Suprapubic skin (tissue), 4 donors: ENCODE results near the gene FOLR2. TPM values are rescaled to one million over a fixed set of nuclear protein-coding genes. Genes with fewer than 3 reads are reported as not detected.

Experiments used
- DNase-seq, 2 donors: peaks; one replicate each; pipeline ENCODE4 v3.0.0-alpha.2; 2019; ENCODE audit warnings: low spot score in 2 of 2
- H3K27ac ChIP-seq: fragments of 200-600 bp; sonication (generic); one replicate; pipeline ENCODE4 v1.5.1; 2019
- H3K27me3 ChIP-seq: fragments of 200-600 bp; sonication (generic); one replicate; pipeline ENCODE4 v1.5.1; 2019
- H3K36me3 ChIP-seq: fragments of 200-600 bp; sonication (generic); one replicate; pipeline ENCODE4 v1.5.1; 2019
- H3K4me1 ChIP-seq: fragments of 200-600 bp; sonication (generic); one replicate; pipeline ENCODE4 v1.5.1; 2019
- H3K4me3 ChIP-seq: fragments of 200-600 bp; sonication (generic); one replicate; pipeline ENCODE4 v1.5.1; 2019; ENCODE audit warnings: mild to moderate bottlenecking
- H3K9me3 ChIP-seq: fragments of 200-600 bp; sonication (generic); one replicate; pipeline ENCODE4 v1.5.1; 2019
- CTCF ChIP-seq, 2 donors: fragments of 200-600 bp in 1 of 2; fragments of 450-650 bp in 1 of 2; sonication (generic) in 1 of 2; IDR thresholded peaks; one replicate each; pipeline ENCODE4 v1.5.1; 2016 to 2019; ENCODE audit warnings: antibody characterized with exemption in 2 of 2, mild to moderate bottlenecking in 1 of 2, moderate library complexity in 1 of 2
- EP300 ChIP-seq: sonication (generic); formaldehyde crosslinking; IDR thresholded peaks from one replicate; pipeline ENCODE4 v1.6.1; 2017; ENCODE audit warnings: antibody characterized with exemption
- POLR2A ChIP-seq, 2 donors: fragments of 450-650 bp; IDR thresholded peaks; one replicate each; pipeline ENCODE4 v1.6.1; 2017; ENCODE audit warnings: antibody characterized with exemption in 2 of 2, mild to moderate bottlenecking in 2 of 2, moderate library complexity in 2 of 2
- POLR2AphosphoS5 ChIP-seq, 3 donors: sonication (generic); formaldehyde crosslinking; IDR thresholded peaks; one replicate each; pipeline ENCODE4 v1.6.1; 2017; ENCODE audit warnings: antibody characterized with exemption in 3 of 3
- WGBS: methylation state at CpG from one replicate; pipeline ENCODE4 v1.1.5; 2018; 5-methylcytosine and 5-hydroxymethylcytosine counted together
- total RNA-seq, 4 donors: library from RNA; depleted of rRNA; stranded (reverse); fragments of >200 nt; gene quantifications; one replicate each; pipeline ENCODE4 v1.1.0, GENCODE V29; 2016

The FOLR2 gene
- total RNA-seq, 4 donors from 2014 or later = 3.1 to 10.1 (median 5.1) TPM

- TF ChIP-seq POLR2A (IDR thresholded peaks at IDR 0.05) (no peak), EP300 (no peak), POLR2AphosphoS5 (IDR thresholded peaks at IDR 0.05) (no peak), CTCF (IDR thresholded peaks at IDR 0.05) (no peak)
- no peaks in the 10 kb centered on the region for H3K9me3 ChIP-seq
- 70% methylated on average over 9 of the region's 14 CpGs for whole genome bisulfite sequencing
- H3K4me3 ChIP-seq = no peak overlapping the region
- peaks cover 47% of the 10 kb centered on the region for H3K36me3 ChIP-seq
- H3K4me1 ChIP-seq = peaks cover 30% of the 10 kb centered on the region
- H3K27me3 ChIP-seq = no peaks in the 10 kb centered on the region
- DNase-seq = peak; percentile 62 to 75
- peak overlapping the region; percentile 59 for H3K27ac ChIP-seq
Measured at GRCh38 chr11:72227316-72228228, 11.0 kb downstream of the FOLR2 start.

DNA sequence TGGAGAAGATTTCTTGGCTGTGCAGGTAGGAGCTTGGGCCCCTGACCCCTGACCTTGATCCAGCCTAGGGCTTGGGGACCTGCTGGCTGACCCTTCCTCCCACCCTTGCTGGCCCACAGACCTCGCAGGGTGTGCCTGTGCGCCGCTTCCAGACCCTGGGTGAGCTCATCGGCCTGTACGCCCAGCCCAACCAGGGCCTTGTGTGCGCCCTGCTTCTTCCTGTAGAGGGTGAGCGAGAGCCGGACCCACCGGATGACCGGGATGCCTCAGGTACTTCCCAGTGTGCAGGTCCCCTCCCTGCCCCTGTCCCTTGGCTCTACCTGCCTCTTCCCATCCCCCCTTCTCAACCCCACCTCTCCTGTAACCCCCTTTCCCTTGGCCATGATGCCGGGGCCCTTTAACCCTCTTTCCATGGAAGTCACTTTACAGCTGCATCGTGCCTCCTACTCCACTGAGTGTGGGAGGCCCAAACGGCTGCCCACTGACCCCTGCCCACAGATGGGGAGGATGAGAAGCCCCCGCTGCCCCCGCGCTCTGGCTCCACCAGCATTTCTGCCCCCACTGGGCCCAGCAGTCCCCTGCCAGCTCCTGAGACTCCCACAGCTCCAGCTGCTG lies 11.7 kb downstream of the FOLR2 start:
- peaks cover 55% of the 10 kb centered on the region for H3K36me3 ChIP-seq

GRCh38 chr11:72228844-72229231 lies 12.2 kb downstream of the FOLR2 start:
- H3K36me3 ChIP-seq = peaks cover 60% of the 10 kb centered on the region
- DNase-seq = peak; percentile 50 to 69
- no peaks in the 10 kb centered on the region for H3K27me3 ChIP-seq
- WGBS = 70% methylated on average over 6 of the region's 7 CpGs
- TF ChIP-seq POLR2AphosphoS5 (IDR thresholded peaks at IDR 0.05) (no peak), CTCF (IDR thresholded peaks at IDR 0.05) (no peak), POLR2A (IDR thresholded peaks at IDR 0.05) (no peak), EP300 (no peak)
- H3K4me1 ChIP-seq = peaks cover 27% of the 10 kb centered on the region
- H3K27ac ChIP-seq = no peak overlapping the region
- no peaks in the 10 kb centered on the region for H3K9me3 ChIP-seq
- H3K4me3 ChIP-seq = no peak overlapping the region

More for the DNA sequence above, 11.7 kb downstream of the FOLR2 start:
- H3K4me3 ChIP-seq = no peak overlapping the region
- H3K4me1 ChIP-seq = peaks cover 27% of the 10 kb centered on the region
- 84% methylated on average over 11 of the region's 16 CpGs for WGBS
- H3K27ac ChIP-seq = no peak overlapping the region
- no peak for TF ChIP-seq POLR2AphosphoS5 (IDR thresholded peaks at IDR 0.05)
- peak in 1 of 2 donors; percentile 19 for TF ChIP-seq CTCF (IDR thresholded peaks at IDR 0.05)
- H3K27me3 ChIP-seq = no peaks in the 10 kb centered on the region
- no peaks in the 10 kb centered on the region for H3K9me3 ChIP-seq
- DNase-seq = peak; percentile 61 to 74

DNA sequence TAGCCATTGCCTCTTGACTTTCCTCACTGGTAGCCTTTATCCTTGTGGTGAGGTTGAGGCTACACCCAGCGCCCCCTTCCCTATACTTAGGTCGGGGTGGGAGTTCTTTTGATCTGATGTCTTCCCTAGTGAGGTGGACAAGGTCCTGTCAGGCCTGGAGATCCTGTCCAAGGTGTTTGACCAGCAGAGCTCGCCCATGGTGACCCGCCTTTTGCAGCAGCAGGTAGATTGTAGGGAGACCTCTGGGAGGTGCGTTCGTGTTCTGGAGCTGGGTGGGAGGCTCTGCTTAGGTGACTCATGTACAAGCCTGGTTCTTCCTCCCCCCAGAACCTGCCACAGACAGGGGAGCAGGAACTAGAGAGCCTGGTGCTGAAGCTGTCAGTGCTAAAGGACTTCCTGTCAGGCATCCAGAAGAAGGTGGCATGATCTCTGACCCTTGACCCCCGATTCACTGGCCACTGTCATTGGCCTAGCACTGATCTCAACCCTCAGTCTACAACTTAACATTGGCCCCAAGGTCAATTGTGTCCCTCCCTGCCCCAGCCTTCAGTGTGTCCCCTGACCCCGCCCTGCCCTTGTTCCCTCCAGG lies 12.8 kb downstream of the FOLR2 start:
- no peak overlapping the region for H3K4me3 ChIP-seq
- peaks cover 66% of the 10 kb centered on the region for H3K36me3 ChIP-seq
- no peak for TF ChIP-seq CTCF (IDR thresholded peaks at IDR 0.05)
- TF ChIP-seq POLR2A (IDR thresholded peaks at IDR 0.05) = no peak
- no peak for TF ChIP-seq POLR2AphosphoS5 (IDR thresholded peaks at IDR 0.05)
- TF ChIP-seq EP300 = no peak
- H3K27me3 ChIP-seq = no peaks in the 10 kb centered on the region
- H3K27ac ChIP-seq = no peak overlapping the region
- DNase-seq = peak in 1 of 2 donors; percentile 40
- 95% methylated on average over 8 of the region's 8 CpGs for WGBS
- no peaks in the 10 kb centered on the region for H3K9me3 ChIP-seq
- H3K4me1 ChIP-seq = peaks cover 30% of the 10 kb centered on the region
